ENCODE measurements around the gene NAALADL2.

Gene NAALADL2

GRCh38 chr3:175573226-175573625 is 714.1 kb downstream of the NAALADL2 start:
- DNase-seq (ENCODE audit: low read depth), result no peak

GRCh38 chr3:175580318-175580717 is 721.2 kb downstream of the NAALADL2 start:
- TF ChIP-seq CTCF (IDR thresholded peaks at IDR 0.05; ENCODE audit: low read depth, low read length, missing control alignments), result no peak
- no peak overlapping the region for H3K4me3 ChIP-seq (ENCODE audit: low read depth, low read length)
- DNase-seq (ENCODE audit: low read depth), result no peak
- in situ Hi-C loops (cut with HindIII; ENCODE audit: low sequenced_read_pairs), result no loop called here

More at GRCh38 chr3:175573226-175573625, 714.1 kb downstream of the NAALADL2 start:
- H3K4me3 ChIP-seq (ENCODE audit: low read depth, low read length), result no peak overlapping the region
- in situ Hi-C loops (cut with HindIII; ENCODE audit: low sequenced_read_pairs), result no loop called here
- no peak for TF ChIP-seq CTCF (IDR thresholded peaks at IDR 0.05; ENCODE audit: low read depth, low read length, missing control alignments)

- H3K4me3 ChIP-seq (ENCODE audit: low read depth, low read length), result no peak overlapping the region
- DNase-seq (ENCODE audit: low read depth), result peak; percentile 22
- in situ Hi-C loops (cut with HindIII; ENCODE audit: low sequenced_read_pairs), result no loop called here
- TF ChIP-seq CTCF (IDR thresholded peaks at IDR 0.05; ENCODE audit: low read depth, low read length, missing control alignments), result no peak
These were observed 726.8 kb downstream of the NAALADL2 start for GRCh38 chr3:175585898-175586297.

GRCh38 chr3:175590745-175591144 is 731.6 kb downstream of the NAALADL2 start:
- H3K4me3 ChIP-seq (ENCODE audit: low read depth, low read length), result no peak overlapping the region
- in situ Hi-C loops (cut with HindIII; ENCODE audit: low sequenced_read_pairs), result no loop called here
- TF ChIP-seq CTCF (IDR thresholded peaks at IDR 0.05; ENCODE audit: low read depth, low read length, missing control alignments), result no peak
- no peak for DNase-seq (ENCODE audit: low read depth)

- TF ChIP-seq CTCF (IDR thresholded peaks at IDR 0.05; ENCODE audit: low read depth, low read length, missing control alignments), result no peak
- DNase-seq (ENCODE audit: low read depth), result no peak
- in situ Hi-C loops (cut with HindIII; ENCODE audit: low sequenced_read_pairs), result no loop called here
- H3K4me3 ChIP-seq (ENCODE audit: low read depth, low read length), result no peak overlapping the region
These were observed 732.2 kb downstream of the NAALADL2 start for GRCh38 chr3:175591375-175591774.

- TF ChIP-seq CTCF (IDR thresholded peaks at IDR 0.05; ENCODE audit: low read depth, low read length, missing control alignments), result no peak
- in situ Hi-C loops (cut with HindIII; ENCODE audit: low sequenced_read_pairs), result no loop called here
- DNase-seq (ENCODE audit: low read depth), result no peak
- H3K4me3 ChIP-seq (ENCODE audit: low read depth, low read length), result no peak overlapping the region
These were observed 734.2 kb downstream of the NAALADL2 start for GRCh38 chr3:175593331-175593730.

- TF ChIP-seq CTCF (IDR thresholded peaks at IDR 0.05; ENCODE audit: low read depth, low read length, missing control alignments), result no peak
These were observed 739.6 kb downstream of the NAALADL2 start for GRCh38 chr3:175598740-175599139.

More at GRCh38 chr3:175598740-175599139, 739.6 kb downstream of the NAALADL2 start:
- H3K4me3 ChIP-seq (ENCODE audit: low read depth, low read length), result no peak overlapping the region
- no peak for DNase-seq (ENCODE audit: low read depth)
- in situ Hi-C loops (cut with HindIII; ENCODE audit: low sequenced_read_pairs), result no loop called here

Data from astrocyte of the cerebellum (primary cell).